Kidney (tissue), 14 donors: ENCODE measurements around the gene SH3RF3. TPM values are rescaled to one million over a fixed set of nuclear protein-coding genes. Genes with fewer than 3 reads are reported as not detected.

Source experiments
- DNase-seq, 5 donors: peaks; one replicate each; pipeline ENCODE4 v3.0.0-alpha.2; 2013 to 2020
- FAIRE-seq: peaks from 2 replicates; lab custom pipeline; 2012; peaks lifted over from hg19 to GRCh38; lab: Jason Lieb, UNC
- H3K27ac ChIP-seq, 2 donors: one replicate each; pipeline ENCODE4 v1.7.0; 2013; ENCODE audit warnings: low read depth in 2 of 2, low read length in 2 of 2, inconsistent platforms in 1 of 2
- H3K27me3 ChIP-seq: one replicate; pipeline ENCODE4 v1.7.1; 2013; ENCODE audit warnings: low read length, inconsistent platforms; ENCODE audit not compliant: control insufficient read depth, insufficient read depth
- H3K36me3 ChIP-seq, 3 donors: one replicate each; pipeline versions ENCODE4 v1.7.0 to v1.7.1; 2013; ENCODE audit warnings: low read length in 3 of 3, control low read depth in 1 of 3, inconsistent platforms in 1 of 3; ENCODE audit not compliant: insufficient read depth in 3 of 3, control insufficient read depth in 2 of 3
- H3K4me1 ChIP-seq, 3 donors: one replicate each; pipeline versions ENCODE4 v1.7.0 to v1.7.1; 2013; ENCODE audit warnings: low read length in 3 of 3, inconsistent platforms in 1 of 3, low read depth in 1 of 3; ENCODE audit not compliant: control insufficient read depth in 2 of 3, insufficient read depth in 2 of 3
- H3K4me3 ChIP-seq, 3 donors: one replicate each; pipeline versions ENCODE4 v1.7.0 to v1.8.1; 2013; ENCODE audit warnings: low read length in 3 of 3, control low read depth in 1 of 3, inconsistent platforms in 1 of 3
- H3K9ac ChIP-seq, 3 donors: one replicate each; pipeline versions ENCODE4 v1.7.0 to v1.7.1; 2013; ENCODE audit warnings: low read length in 3 of 3, control low read depth in 1 of 3, inconsistent platforms in 1 of 3
- H3K9me3 ChIP-seq, 3 donors: one replicate each; pipeline versions ENCODE4 v1.7.0 to v1.7.1; 2013; ENCODE audit warnings: low read length in 3 of 3, control low read depth in 1 of 3, inconsistent platforms in 1 of 3; ENCODE audit not compliant: control insufficient read depth in 2 of 3, insufficient read depth in 1 of 3
- CTCF ChIP-seq: IDR thresholded peaks from 3 replicates; pipeline ENCODE4 v1.5.1; 2012; ENCODE audit warnings: mild to moderate bottlenecking, moderate library complexity, borderline replicate concordance; ENCODE audit not compliant: insufficient read depth; ENCODE audit errors: extremely low read depth
- intact Hi-C: fragments of 100-400 bp; cut with DNase I; formaldehyde crosslinking; loops from one replicate; pipeline ENCODE4 v1.11.1; 2022
- polyA plus RNA-seq: library from polyadenylated mRNA; stranded (reverse); fragments of 350-450 nt; fragmentation: Illumina TruSeq; extraction: RNeasy Lipid Tissue Mini Kit (QIAGEN cat#74804); gene quantifications from one replicate; pipeline ENCODE4 v1.2.3, GENCODE V29; 2014; ENCODE audit warnings: low read depth, low replicate concordance; ENCODE audit not compliant: insufficient read depth
- total RNA-seq: library from RNA; stranded (reverse); fragmentation: NEBNext Ultra II Directional; extraction: Animal tissue kit (Norgen Biotek cat#: 25700); gene quantifications from one replicate; pipeline ENCODE4 v1.2.1, GENCODE V29; 2021
- donor health status: control.
- donor health status: control.
- donor health status: control.
- donor health status: control.
- donor health status: control.
- donor health status: DM: yes; HTN: yes; CAD: no.
- donor health status: Normal renal cell carcinoma (clear cell type).

The SH3RF3 gene
- total and polyA plus RNA-seq, 2 donors from 2014 or later, result 1.7 to 10.7 TPM

GRCh38 chr2:109330056-109330455 lies 201.1 kb downstream of the SH3RF3 start:
- no peak for TF ChIP-seq CTCF
- no peak overlapping the region for H3K9ac ChIP-seq
- H3K27ac ChIP-seq, result no peak overlapping the region
- no peaks in the 10 kb centered on the region for H3K36me3 ChIP-seq
- H3K4me3 ChIP-seq, result no peak overlapping the region
- H3K27me3 ChIP-seq, result no peaks in the 10 kb centered on the region
- DNase-seq, result no peak
- intact Hi-C loops, result no loop called here
- FAIRE-seq, result no peak
- no peaks in the 10 kb centered on the region for H3K9me3 ChIP-seq
- peaks cover 0 to 9% (median 5%) of the 10 kb centered on the region in 3 donors for H3K4me1 ChIP-seq

- H3K27me3 ChIP-seq, result no peaks in the 10 kb centered on the region
- H3K9ac ChIP-seq, result no peak overlapping the region
- H3K36me3 ChIP-seq, result no peaks in the 10 kb centered on the region
- intact Hi-C loops, result no loop called here
- DNase-seq (no peak), FAIRE-seq (no peak)
- TF ChIP-seq CTCF, result no peak
- peaks cover 0 to 7% (median 5%) of the 10 kb centered on the region in 3 donors for H3K4me1 ChIP-seq
- no peak overlapping the region for H3K27ac ChIP-seq
- H3K9me3 ChIP-seq, result no peaks in the 10 kb centered on the region
- no peak overlapping the region for H3K4me3 ChIP-seq
Observed at GRCh38 chr2:109331081-109331480, 202.1 kb downstream of the SH3RF3 start.

GRCh38 chr2:109331896-109332848 lies 203.2 kb downstream of the SH3RF3 start:
- H3K4me3 ChIP-seq, result no peak overlapping the region

More at GRCh38 chr2:109331896-109332848, 203.2 kb downstream of the SH3RF3 start:
- Histone ChIP-seq H3K27ac (peak overlapping the region in 1 of 2 donors; percentile 75), H3K36me3 (no peaks in the 10 kb centered on the region), H3K9me3 (no peaks in the 10 kb centered on the region), H3K4me1 (peaks cover 0 to 7% (median 5%) of the 10 kb centered on the region in 3 donors), H3K27me3 (no peaks in the 10 kb centered on the region), H3K9ac (peak overlapping the region in 1 of 3 donors; percentile 49)
- no peak for TF ChIP-seq CTCF
- intact Hi-C loops, result no loop called here
- peak in 3 of 5 donors; percentile 42 to 85 (median 47) for DNase-seq
- no peak for FAIRE-seq
